HG03139 (cell line): ENCODE results near the gene SH2D3A.
"Not testable (repeated sequence)": the region's sequence is repeated elsewhere in the genome, so short reads cannot be mapped to it uniquely, and the experiment has no call there.

Experiments
- ATAC-seq: cut with Tn5 transposase; IDR thresholded peaks from one replicate; pipeline ENCODE4 v1.9.1; 2021; ENCODE audit not compliant: unreplicated experiment

The SH2D3A gene

GRCh38 chr19:6709549-6709948 lies 57.7 kb downstream of the SH2D3A start:
- no peak for ATAC-seq

- not testable (repeated sequence) for ATAC-seq
Measured at GRCh38 chr19:6708913-6709312, 58.3 kb downstream of the SH2D3A start.

- ATAC-seq = no peak
Measured at GRCh38 chr19:6708346-6708745, 58.9 kb downstream of the SH2D3A start.

DNA sequence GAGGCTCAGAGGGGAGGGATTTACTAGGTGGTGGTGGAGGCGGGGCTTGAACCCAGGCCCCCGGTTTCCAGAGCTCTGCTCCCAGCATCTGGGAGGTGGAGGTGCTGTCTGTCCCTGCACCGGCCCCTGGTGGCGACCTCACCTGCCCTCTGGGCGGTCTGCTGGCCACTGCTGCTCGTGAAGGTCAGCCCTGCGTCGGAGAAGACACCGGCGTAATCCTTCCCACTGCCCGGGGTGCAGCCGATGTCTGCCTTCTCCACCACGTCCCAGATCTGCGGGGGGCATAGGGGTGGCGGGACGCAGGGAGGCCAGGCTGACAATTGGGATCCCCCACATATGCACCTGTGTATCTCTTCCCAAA lies 59.6 kb downstream of the SH2D3A start:
- ATAC-seq = no peak

- no peak for ATAC-seq
Measured at GRCh38 chr19:6707011-6707657, 60.1 kb downstream of the SH2D3A start.

GRCh38 chr19:6706633-6706958 lies 60.6 kb downstream of the SH2D3A start:
- ATAC-seq = no peak

DNA sequence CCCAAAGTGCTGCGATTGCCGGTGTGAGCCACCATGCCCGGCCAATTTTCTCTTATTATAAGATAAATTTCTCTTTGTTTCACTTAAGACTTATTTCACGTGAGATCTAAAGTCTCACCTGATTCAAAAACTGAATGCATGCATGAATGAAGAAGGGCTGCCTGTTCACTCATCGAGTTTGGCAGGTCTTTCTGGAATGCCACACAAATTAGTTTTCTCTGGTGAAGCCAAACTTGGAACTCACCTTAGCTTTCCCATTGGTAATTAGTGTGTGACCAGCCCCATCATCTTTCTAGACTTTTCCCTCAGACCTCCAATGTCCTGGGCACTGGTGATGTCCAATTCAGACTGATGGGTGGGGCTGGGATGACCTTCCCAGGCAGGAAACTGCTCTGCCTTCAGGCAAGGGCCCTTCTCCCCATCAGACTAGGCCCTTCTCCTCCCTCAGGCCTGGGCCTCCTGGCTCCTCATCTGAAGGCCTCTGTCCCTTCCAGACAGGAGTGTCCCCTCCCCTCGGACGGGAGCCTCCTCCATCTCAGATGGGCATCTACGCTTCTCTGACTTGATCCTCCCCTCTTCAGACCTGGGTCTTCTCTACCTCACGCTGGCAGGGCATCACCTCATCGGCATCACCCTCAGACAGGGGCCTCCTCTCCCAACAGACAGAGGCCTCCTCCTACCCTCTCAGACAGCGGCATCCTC lies 61.2 kb downstream of the SH2D3A start:
- no peak for ATAC-seq
